WI38 (cell line): ENCODE results near the gene QARS1.

Source experiments
- H3K4me3 ChIP-seq: 2 replicates; pipeline ENCODE4 v1.5.1; 2011; ENCODE audit warnings: low read depth, mild to moderate bottlenecking, control low read depth, low read length
- TF ChIP-seq, protein P1 (sequence below): IDR thresholded peaks from 2 replicates; pipeline ENCODE4 v1.5.1; 2012; ENCODE audit warnings: low read depth, mild to moderate bottlenecking, control low read depth, low read length

The QARS1 gene

DNA sequence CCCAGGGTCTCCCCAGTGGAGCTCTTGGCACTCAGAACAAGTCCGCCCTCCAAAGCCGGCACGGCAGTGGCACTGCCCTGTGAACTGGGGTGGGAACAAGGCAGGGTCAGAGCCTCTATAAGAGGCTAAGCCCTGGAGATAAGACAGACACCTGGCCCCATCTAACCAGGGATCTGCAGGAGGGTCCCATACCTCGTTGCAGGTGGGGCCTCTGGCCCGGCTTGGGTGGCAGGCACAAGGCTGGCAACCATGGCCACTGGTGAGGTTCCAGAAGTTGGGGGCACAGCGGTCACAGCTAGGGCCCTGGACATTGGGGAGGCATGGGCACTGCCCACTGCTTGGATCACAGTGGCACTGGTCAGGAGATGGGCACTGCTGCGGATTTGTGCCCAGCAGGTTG is 19.6 kb upstream of the QARS1 start:
- TF ChIP-seq, protein P1, sequence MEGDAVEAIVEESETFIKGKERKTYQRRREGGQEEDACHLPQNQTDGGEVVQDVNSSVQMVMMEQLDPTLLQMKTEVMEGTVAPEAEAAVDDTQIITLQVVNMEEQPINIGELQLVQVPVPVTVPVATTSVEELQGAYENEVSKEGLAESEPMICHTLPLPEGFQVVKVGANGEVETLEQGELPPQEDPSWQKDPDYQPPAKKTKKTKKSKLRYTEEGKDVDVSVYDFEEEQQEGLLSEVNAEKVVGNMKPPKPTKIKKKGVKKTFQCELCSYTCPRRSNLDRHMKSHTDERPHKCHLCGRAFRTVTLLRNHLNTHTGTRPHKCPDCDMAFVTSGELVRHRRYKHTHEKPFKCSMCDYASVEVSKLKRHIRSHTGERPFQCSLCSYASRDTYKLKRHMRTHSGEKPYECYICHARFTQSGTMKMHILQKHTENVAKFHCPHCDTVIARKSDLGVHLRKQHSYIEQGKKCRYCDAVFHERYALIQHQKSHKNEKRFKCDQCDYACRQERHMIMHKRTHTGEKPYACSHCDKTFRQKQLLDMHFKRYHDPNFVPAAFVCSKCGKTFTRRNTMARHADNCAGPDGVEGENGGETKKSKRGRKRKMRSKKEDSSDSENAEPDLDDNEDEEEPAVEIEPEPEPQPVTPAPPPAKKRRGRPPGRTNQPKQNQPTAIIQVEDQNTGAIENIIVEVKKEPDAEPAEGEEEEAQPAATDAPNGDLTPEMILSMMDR = no peak
- H3K4me3 ChIP-seq = no peak overlapping the region

DNA sequence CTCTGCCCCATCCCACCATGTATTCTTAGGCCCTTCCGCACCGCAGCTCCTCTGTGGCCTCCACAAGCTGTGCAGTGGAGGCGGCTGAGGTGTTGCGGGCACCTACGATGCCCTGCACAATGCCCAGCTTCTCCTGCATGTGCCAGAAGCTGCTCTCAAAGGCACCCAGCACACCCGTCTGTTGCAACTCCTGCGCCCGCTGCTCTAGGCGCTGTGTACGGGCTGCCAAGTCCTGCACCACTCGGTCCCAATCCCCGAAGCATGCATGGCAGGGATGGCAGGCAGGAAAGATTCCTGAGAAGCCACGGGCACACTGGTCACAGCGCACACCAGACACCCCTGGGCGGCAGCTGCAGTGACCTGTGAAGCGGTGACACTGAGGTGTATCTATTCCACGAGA is 19.1 kb upstream of the QARS1 start:
- H3K4me3 ChIP-seq = no peak overlapping the region
- TF ChIP-seq, protein P1 = no peak

DNA sequence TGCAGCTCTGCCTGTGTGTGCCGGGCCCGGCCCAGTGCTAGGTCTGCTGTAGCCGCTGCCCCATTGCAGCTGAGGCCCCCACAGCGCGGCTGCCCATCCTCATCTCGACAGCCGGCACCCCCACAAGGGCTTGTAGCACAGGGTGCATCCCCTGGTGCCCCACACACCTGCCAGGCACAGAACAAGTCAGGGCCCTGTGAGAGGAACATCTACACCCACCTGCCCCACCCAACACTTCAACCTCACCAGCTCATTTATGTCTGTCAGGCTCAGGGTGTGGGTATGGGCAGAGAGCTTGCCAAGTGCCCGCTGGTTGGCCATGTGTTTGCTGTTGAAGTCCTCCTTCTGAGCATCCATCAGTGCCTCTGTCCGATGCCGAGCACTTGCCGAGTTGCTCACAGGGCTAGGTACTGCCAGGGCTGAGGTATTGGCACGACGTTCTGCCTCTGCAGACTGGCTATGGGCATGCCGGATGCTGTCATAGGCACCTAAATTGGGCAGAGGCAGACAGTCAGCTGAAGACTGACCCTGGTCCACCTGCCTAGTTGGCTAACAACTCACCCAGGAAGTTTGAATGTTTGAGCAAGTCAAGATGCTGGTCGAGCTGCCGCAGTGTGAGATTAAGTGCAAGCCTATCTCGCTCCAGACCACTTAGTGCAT is 18.5 kb upstream of the QARS1 start:
- TF ChIP-seq, protein P1 = no peak

DNA sequence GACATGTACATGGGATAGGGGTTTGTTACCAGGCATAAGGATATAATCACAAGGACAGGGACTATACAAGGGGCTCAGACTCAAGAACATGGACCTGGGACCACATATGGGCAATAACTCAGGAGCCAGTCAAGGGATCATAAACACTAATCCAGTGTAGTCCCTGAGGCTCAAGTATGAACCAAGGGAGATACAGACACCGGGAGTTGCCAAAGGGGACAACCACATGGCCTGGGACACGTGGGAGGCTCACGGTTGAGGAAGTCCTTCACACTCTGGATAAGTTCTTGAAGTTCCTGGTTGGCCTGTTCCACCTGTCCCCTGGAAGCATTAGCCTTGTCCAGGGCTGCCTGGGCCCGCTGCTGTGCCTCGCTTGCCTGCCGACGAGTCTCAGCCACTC is 17.9 kb upstream of the QARS1 start:
- H3K4me3 ChIP-seq = no peak overlapping the region
- TF ChIP-seq, protein P1 = no peak

More for the DNA sequence above, 18.5 kb upstream of the QARS1 start:
- H3K4me3 ChIP-seq = no peak overlapping the region

DNA sequence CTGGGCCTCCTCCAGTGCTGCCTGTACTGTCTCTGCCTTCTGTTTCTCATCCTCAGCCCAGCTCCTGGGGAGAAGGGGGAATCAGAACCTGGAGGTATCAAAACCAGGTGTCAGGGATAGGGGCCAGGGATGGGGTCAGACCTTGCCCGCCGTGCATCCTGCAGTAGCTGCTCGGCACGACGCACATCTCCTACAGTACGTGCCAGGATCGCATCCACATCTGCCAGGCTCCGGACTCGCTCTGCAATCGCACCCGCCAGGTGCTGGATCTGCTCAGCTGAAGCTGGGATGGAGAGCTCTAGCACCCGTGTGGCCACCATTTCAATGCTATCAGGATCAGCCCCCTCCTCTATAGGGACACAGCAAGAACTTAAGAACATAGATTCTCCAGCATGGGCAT is 17.5 kb upstream of the QARS1 start:
- TF ChIP-seq, protein P1 = no peak
- no peak overlapping the region for H3K4me3 ChIP-seq

DNA sequence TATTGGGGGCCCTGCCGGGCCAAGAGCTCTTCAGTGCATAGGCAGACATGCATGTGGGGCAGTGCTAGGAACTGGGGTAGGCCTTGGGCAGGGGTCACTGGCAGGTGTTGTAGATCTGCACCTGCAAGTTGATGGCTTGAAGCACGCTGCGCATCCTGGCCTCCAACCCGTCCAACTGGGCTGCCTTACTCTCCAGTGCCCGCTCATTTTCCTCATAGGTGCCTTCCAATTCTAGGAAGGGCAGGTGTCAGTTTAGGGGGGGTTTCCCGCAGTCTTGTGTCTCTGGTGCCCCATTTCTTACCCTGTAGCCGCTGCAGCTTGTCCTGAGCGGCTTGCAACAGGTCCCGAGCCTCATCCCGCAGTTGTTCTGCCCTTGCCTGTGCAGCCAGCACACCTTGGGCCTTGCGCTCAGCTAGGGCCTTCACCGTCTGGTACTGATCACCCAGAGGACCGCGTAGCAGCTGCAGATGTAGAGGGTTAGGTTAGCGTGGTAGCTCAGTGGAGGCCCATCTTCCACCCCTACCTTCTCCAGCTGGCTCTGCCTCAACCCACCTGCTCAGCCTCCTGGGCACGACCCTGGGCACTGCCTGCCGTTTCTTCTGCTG is 16.7 kb upstream of the QARS1 start:
- H3K4me3 ChIP-seq = peak overlapping the region; percentile 91
- TF ChIP-seq, protein P1 = no peak

DNA sequence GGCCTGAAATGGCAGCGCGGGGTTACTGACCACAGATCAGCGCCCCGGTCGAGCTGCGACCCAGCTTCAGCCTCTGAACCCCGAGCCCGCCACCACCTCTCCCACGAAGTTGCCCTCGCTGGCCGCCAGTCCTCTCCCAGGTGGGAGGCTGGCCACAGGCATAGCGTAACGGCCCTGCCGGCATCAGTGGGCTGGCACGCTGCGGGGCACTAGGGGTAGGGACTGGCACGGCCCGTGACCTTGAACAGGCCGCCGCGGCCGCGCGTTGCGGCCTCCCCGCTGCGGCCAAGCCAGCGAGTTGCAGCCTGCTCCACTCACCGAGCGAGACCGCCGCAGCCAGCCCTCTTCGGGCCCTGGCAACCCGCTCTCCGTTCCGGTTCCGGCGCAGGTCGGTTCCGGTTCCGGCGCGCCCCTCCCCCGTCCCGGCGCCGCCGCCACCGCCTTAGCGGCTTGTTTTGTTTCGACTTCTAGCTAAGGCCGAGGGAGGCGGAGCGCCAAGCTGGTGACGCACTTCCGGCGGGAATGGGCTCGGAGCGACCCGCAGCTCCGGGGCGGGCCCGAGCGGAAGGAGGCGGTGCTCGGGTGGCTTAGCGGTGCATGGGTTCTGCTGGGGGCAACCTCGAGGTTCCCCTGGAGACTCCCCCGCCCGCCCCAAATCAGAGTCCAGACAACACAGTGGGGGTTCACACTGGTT is 16.0 kb upstream of the QARS1 start, which contains the start of gene USP19:
USP19 (minus strand) TSS at position 386 of the 694 bp plus-strand sequence. CDS start 1,678 bp downstream, outside the sequence.
- TF ChIP-seq, protein P1 = no peak
- peak within 1 kb of the TSS; percentile 91 for H3K4me3 ChIP-seq
